ENCODE results near the gene CNN2. TPM values are rescaled to one million over a fixed set of nuclear protein-coding genes. Genes with fewer than 3 reads are reported as not detected.

The CNN2 gene
- total and polyA plus RNA-seq, 2 of the 13 experiments (the other 11 are each of a cell fraction or from before 2014, with no cell fraction given): 63.6 to 70.0 TPM

DNA sequence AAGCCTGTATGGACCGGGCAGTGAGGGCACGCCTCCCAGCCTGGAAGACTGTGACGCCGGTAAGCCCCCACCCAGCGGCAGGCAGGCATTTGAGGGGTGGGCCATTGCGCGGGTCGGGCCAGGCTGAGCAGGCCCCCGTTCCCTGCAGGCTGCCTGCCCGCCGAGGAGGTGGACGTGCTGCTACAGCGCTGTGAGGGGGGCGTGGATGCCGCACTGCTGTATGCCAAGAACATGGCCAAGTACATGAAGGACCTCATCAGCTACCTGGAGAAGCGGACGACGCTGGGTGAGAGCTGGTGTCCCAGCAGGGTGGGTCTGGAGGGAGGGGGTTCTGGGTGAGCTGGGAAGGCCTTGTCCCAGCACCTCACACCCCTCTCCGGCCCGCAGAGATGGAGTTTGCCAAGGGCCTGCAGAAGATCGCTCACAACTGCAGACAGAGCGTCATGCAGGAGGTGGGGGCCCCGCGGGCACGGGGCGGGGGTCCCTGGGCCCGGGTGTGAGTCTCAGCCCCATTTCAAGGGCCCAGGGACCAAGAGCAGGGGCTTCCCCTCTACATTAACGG, 47.6 kb downstream of the CNN2 start (continued):
- TF ChIP-seq, protein P1, sequence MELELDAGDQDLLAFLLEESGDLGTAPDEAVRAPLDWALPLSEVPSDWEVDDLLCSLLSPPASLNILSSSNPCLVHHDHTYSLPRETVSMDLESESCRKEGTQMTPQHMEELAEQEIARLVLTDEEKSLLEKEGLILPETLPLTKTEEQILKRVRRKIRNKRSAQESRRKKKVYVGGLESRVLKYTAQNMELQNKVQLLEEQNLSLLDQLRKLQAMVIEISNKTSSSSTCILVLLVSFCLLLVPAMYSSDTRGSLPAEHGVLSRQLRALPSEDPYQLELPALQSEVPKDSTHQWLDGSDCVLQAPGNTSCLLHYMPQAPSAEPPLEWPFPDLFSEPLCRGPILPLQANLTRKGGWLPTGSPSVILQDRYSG (CRISPR knock-in tag; IDR thresholded peaks at IDR 0.05): no peak
- TF ChIP-seq, protein P2, sequence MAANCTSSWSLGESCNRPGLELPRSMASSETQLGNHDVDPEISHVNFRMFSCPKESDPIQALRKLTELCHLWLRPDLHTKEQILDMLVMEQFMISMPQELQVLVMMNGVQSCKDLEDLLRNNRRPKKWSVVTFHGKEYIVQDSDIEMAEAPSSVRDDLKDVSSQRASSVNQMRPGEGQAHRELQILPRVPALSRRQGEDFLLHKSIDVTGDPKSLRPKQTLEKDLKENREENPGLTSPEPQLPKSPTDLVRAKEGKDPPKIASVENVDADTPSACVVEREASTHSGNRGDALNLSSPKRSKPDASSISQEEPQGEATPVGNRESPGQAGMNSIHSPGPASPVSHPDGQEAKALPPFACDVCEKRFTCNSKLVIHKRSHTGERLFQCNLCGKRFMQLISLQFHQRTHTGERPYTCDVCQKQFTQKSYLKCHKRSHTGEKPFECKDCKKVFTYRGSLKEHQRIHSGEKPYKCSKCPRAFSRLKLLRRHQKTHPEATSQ (CRISPR knock-in tag; IDR thresholded peaks at IDR 0.05; ENCODE audit: borderline replicate concordance): no peak
- TF ChIP-seq KAT8 (CRISPR knock-in tag; IDR thresholded peaks at IDR 0.05): no peak
- TF ChIP-seq PAWR (CRISPR knock-in tag; IDR thresholded peaks at IDR 0.05; ENCODE audit: borderline replicate concordance): no peak
- TF ChIP-seq ZNF431 (CRISPR knock-in tag; IDR thresholded peaks at IDR 0.05; ENCODE audit: borderline replicate concordance, low read depth): no peak
- TF ChIP-seq ZNF232 (CRISPR knock-in tag; IDR thresholded peaks at IDR 0.05; ENCODE audit: borderline replicate concordance): no peak
- TF ChIP-seq EP300 (IDR thresholded peaks at IDR 0.05; ENCODE audit: low read depth in 2 of 2, low read length in 2 of 2): no peak
- no peak for TF ChIP-seq EP300 (CRISPR knock-in tag; IDR thresholded peaks at IDR 0.05; ENCODE audit: borderline replicate concordance)
- TF ChIP-seq, protein P3, sequence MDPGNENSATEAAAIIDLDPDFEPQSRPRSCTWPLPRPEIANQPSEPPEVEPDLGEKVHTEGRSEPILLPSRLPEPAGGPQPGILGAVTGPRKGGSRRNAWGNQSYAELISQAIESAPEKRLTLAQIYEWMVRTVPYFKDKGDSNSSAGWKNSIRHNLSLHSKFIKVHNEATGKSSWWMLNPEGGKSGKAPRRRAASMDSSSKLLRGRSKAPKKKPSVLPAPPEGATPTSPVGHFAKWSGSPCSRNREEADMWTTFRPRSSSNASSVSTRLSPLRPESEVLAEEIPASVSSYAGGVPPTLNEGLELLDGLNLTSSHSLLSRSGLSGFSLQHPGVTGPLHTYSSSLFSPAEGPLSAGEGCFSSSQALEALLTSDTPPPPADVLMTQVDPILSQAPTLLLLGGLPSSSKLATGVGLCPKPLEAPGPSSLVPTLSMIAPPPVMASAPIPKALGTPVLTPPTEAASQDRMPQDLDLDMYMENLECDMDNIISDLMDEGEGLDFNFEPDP (CRISPR knock-in tag; conservative IDR thresholded peaks at IDR 0.05): no peak
- TF ChIP-seq THAP11 (CRISPR knock-in tag; IDR thresholded peaks at IDR 0.05): no peak
- TF ChIP-seq ZNF460 (CRISPR knock-in tag; IDR thresholded peaks at IDR 0.05; ENCODE audit: borderline replicate concordance): no peak
- TF ChIP-seq, protein P4, sequence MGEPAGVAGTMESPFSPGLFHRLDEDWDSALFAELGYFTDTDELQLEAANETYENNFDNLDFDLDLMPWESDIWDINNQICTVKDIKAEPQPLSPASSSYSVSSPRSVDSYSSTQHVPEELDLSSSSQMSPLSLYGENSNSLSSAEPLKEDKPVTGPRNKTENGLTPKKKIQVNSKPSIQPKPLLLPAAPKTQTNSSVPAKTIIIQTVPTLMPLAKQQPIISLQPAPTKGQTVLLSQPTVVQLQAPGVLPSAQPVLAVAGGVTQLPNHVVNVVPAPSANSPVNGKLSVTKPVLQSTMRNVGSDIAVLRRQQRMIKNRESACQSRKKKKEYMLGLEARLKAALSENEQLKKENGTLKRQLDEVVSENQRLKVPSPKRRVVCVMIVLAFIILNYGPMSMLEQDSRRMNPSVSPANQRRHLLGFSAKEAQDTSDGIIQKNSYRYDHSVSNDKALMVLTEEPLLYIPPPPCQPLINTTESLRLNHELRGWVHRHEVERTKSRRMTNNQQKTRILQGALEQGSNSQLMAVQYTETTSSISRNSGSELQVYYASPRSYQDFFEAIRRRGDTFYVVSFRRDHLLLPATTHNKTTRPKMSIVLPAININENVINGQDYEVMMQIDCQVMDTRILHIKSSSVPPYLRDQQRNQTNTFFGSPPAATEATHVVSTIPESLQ (CRISPR knock-in tag; conservative IDR thresholded peaks at IDR 0.05): no peak
- TF ChIP-seq KDM4B (CRISPR knock-in tag; IDR thresholded peaks at IDR 0.05): no peak
- no peak for TF ChIP-seq ZNF761 (CRISPR knock-in tag; conservative IDR thresholded peaks at IDR 0.05)

Data from HepG2 (cell line).